Psoas muscle (tissue), 8 donors: Measurements from ENCODE around the gene EEF1B2. TPM values are rescaled to one million over a fixed set of nuclear protein-coding genes. Genes with fewer than 3 reads are reported as not detected.
"Not testable (repeated sequence)": the region's sequence is repeated elsewhere in the genome, so short reads cannot be mapped to it uniquely, and the experiment has no call there.

ENCODE experiments used
- ATAC-seq, 4 donors: fragments of 200-7000 bp; cut with Tn5 transposase; one replicate each; pipeline ENCODE4 v1.9.1; 2020; ENCODE audit warnings: moderate library complexity in 3 of 4, mild to moderate bottlenecking in 2 of 4
- DNase-seq, 2 donors: peaks; one replicate each; pipeline ENCODE4 v3.0.0-alpha.2; 2020
- H3K27ac ChIP-seq: fragments of 200-600 bp; one replicate; pipeline ENCODE4 v1.8.0; 2022
- H3K27me3 ChIP-seq, 3 donors: fragments of 200-600 bp in 1 of 3; one replicate each; pipeline versions ENCODE4 v1.6.1 to v1.8.0; 2013 to 2022; ENCODE audit warnings: low read length in 2 of 3, mild to moderate bottlenecking in 2 of 3, moderate library complexity in 1 of 3; ENCODE audit not compliant: insufficient read depth in 3 of 3
- H3K36me3 ChIP-seq, 2 donors: fragments of 200-600 bp in 1 of 2; one replicate each; pipeline versions ENCODE4 v1.6.1 to v1.8.0; 2013 to 2022; ENCODE audit warnings: low read depth in 1 of 2, mild to moderate bottlenecking in 1 of 2, moderate library complexity in 1 of 2; ENCODE audit not compliant: insufficient read depth in 1 of 2
- H3K4me1 ChIP-seq: fragments of 200-600 bp; one replicate; pipeline ENCODE4 v1.8.0; 2022
- H3K4me3 ChIP-seq: fragments of 200-600 bp; one replicate; pipeline ENCODE4 v1.8.0; 2022; ENCODE audit warnings: mild to moderate bottlenecking
- H3K9me3 ChIP-seq: fragments of 200-600 bp; one replicate; pipeline ENCODE4 v1.8.0; 2022
- CTCF ChIP-seq: fragments of 200-600 bp; IDR thresholded peaks from one replicate; pipeline ENCODE4 v1.8.0; 2022; ENCODE audit warnings: antibody characterized with exemption
- WGBS, 3 donors: extraction: QIAGEN DNeasy Blood & Tissue Kit; methylation state at CpG; one replicate each; pipeline versions ENCODE4 v1.1.6 to v1.1.7; 2013; 5-methylcytosine and 5-hydroxymethylcytosine counted together
- intact Hi-C, 2 donors: fragments of 100-400 bp; cut with DNase I; formaldehyde crosslinking; loops; one replicate each; pipeline versions ENCODE4 v1.11.0 to v1.14.2; 2022
- polyA plus RNA-seq, 3 donors: library from polyadenylated mRNA; stranded (reverse); fragments of 200-250 nt; gene quantifications; one replicate each; pipeline ENCODE4 v1.2.3, GENCODE V29; 2013
- total RNA-seq, 4 donors: library from RNA; stranded (reverse); fragmentation: NEBNext Ultra II Directional in 2 of 4; extraction: Animal tissue kit (Norgen Biotek cat#: 25700) in 2 of 4; gene quantifications; one replicate each; pipeline versions ENCODE4 v1.2.1 to v1.2.4, GENCODE V29; 2021 to 2023
- donor health status: healthy with polysubstance abuse.
- donor health status: DM: no; HTN: no; CAD: no; lungs with moderate emphysema.
- donor health status: Bipolar disorder and iron deficiency.
- donor health status: healthy.
- donor health status: DM: yes; HTN: yes; CAD: no.
- donor health status: DM: no; HTN: no; CAD: no.
- donor health status: DM: no; HTN: no; CAD: no.
- donor health status: DM: yes; HTN: yes; CAD: no.

Gene EEF1B2
- total and polyA plus RNA-seq, 7 donors = 340 to 1,772 (median 671) TPM

DNA sequence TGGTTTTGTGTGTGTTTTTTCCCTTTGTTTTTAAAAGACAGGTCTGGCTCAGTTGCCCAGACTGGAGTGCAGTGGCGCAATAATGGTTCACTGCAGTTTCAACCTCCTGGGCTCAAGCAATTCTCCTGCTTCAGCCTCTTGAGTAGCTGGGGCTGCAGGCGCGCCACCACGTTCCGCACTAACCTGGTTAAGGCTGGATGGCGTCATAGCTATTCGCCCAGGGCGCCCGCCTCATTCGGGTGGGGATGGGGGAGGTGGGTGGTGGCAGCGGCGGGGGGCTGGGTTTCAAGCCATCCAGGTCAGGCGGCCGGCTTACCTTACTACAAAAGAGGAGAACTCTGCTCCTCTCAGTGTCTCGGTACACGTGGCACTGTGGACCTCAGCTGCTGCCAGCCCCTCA, 42.8 kb downstream of the EEF1B2 start:
- intact Hi-C loops = no loop called here
- no peak for TF ChIP-seq CTCF
- Histone ChIP-seq H3K27me3 (no peaks in the 10 kb centered on the region), H3K27ac (no peak overlapping the region), H3K36me3 (no peaks in the 10 kb centered on the region), H3K4me1 (no peaks in the 10 kb centered on the region), H3K9me3 (no peaks in the 10 kb centered on the region), H3K4me3 (no peak overlapping the region)
- WGBS, 3 donors = 72 to 91% (median 82%) methylated on average over 16 of the region's 16 CpGs
- ATAC-seq (no peak), DNase-seq (no peak)

GRCh38 chr2:206203331-206203730, 43.6 kb downstream of the EEF1B2 start:
- H3K27ac ChIP-seq = no peak overlapping the region
- no peaks in the 10 kb centered on the region for H3K9me3 ChIP-seq
- intact Hi-C loops = no loop called here
- H3K27me3 ChIP-seq = no peaks in the 10 kb centered on the region
- no peak for TF ChIP-seq CTCF
- ATAC-seq (no peak), DNase-seq (no peak)
- 94 to 96% (median 95%) methylated on average over 17 of the region's 17 CpGs for WGBS, 3 donors
- no peaks in the 10 kb centered on the region for H3K4me1 ChIP-seq
- no peak overlapping the region for H3K4me3 ChIP-seq
- no peaks in the 10 kb centered on the region for H3K36me3 ChIP-seq

DNA sequence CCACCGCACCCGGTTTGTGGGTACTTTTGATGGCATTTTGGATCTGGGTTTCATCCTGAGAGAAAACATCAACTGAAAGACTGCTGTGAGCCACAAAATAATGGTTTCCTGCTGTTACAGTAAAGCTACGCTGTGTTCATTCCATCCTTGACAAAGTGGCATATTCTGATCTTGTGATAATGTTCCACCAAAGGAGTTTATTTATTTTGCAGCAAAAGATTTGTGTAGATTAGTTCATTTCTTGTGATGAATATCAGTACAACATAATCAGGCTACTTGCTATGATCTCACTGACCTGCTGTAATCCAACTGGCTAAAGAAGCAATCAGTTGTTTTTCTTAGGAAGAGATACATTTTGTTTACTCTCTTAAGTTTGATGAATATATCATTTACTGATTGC, 45.0 kb downstream of the EEF1B2 start:
- TF ChIP-seq CTCF = no peak
- Histone ChIP-seq H3K9me3 (no peaks in the 10 kb centered on the region), H3K27ac (no peak overlapping the region), H3K4me3 (no peak overlapping the region), H3K27me3 (no peaks in the 10 kb centered on the region), H3K4me1 (no peaks in the 10 kb centered on the region), H3K36me3 (no peaks in the 10 kb centered on the region)
- intact Hi-C loops = no loop called here
- DNase-seq (no peak), ATAC-seq (no peak)
- 51 to 94% (median 55%) methylated on average over 3 of the region's 3 CpGs for WGBS, 3 donors

- 90 to 100% (median 92%) methylated on average over 2 of the region's 2 CpGs for WGBS, 3 donors
- DNase-seq, ATAC-seq, H3K36me3 ChIP-seq, intact Hi-C loops, H3K4me3 ChIP-seq, H3K27me3 ChIP-seq, H3K27ac ChIP-seq, H3K4me1 ChIP-seq, H3K9me3 ChIP-seq: not testable (repeated sequence)
Measured at GRCh38 chr2:206207316-206207715, 47.6 kb downstream of the EEF1B2 start.

- DNase-seq (no peak), ATAC-seq (no peak)
- WGBS, 3 donors = 82 to 90% (median 85%) methylated on average over 7 of the region's 7 CpGs
- H3K27ac ChIP-seq = no peak overlapping the region
- no peaks in the 10 kb centered on the region for H3K27me3 ChIP-seq
- intact Hi-C loops = no loop called here
- no peak for TF ChIP-seq CTCF
- no peak overlapping the region for H3K4me3 ChIP-seq
- peaks cover 8% of the 10 kb centered on the region for H3K4me1 ChIP-seq
- no peaks in the 10 kb centered on the region for H3K36me3 ChIP-seq
- no peaks in the 10 kb centered on the region for H3K9me3 ChIP-seq
Measured at GRCh38 chr2:206208900-206209299, 49.2 kb downstream of the EEF1B2 start.
